GM12891 (cell line): ENCODE measurements around the gene KRTAP3-3.

Experiments used
- PAX5 ChIP-seq: IDR thresholded peaks from 2 replicates; pipeline ENCODE4 v1.6.1; 2011; ENCODE audit warnings: low read length, moderate library complexity, mild to moderate bottlenecking; ENCODE audit not compliant: insufficient read depth, severe bottlenecking
- POLR2A ChIP-seq: IDR thresholded peaks from 2 replicates; pipeline ENCODE4 v1.6.1; 2011; ENCODE audit warnings: low read depth, low read length, control low read depth
- POLR2AphosphoS5 ChIP-seq: IDR thresholded peaks from 2 replicates; pipeline ENCODE4 v1.6.1; 2011; ENCODE audit warnings: low read depth, low read length, control low read depth
- POU2F2 ChIP-seq: IDR thresholded peaks from 2 replicates; pipeline ENCODE4 v1.6.1; 2011; ENCODE audit warnings: low read depth, mild to moderate bottlenecking, control low read depth, low read length, moderate library complexity
- TAF1 ChIP-seq: IDR thresholded peaks from 2 replicates; pipeline ENCODE4 v1.6.1; 2011; ENCODE audit warnings: low read depth, low read length, control low read depth

DNA sequence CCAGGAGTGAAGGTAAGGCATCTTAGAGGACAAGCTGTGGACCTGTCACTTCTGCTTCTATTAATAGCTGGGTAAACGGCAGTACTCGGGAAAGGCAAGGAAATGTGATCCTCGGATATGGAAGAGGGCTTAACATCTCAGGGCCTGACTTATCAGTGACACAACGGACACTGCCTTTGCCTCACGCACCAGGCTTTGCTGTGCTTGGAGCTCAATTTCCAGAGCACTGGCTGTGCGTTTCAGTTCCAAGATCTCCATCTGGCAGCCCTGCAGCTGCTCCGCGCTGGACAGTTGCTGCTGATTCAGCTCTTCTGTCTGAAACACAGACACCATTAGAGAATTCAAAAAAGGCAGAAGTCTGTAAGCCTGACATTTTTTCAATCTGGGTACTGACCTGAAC is 13.4 kb downstream of the KRTAP3-3 start:
- TF ChIP-seq POLR2A, result no peak
- no peak for TF ChIP-seq POLR2AphosphoS5
- no peak for TF ChIP-seq POU2F2
- no peak for TF ChIP-seq TAF1
- no peak for TF ChIP-seq PAX5
